Endothelial cell of umbilical vein (primary cell): ENCODE results near the gene EXOC7. TPM values are rescaled to one million over a fixed set of nuclear protein-coding genes. Genes with fewer than 3 reads are reported as not detected.
A peak's percentile ranks its signal among the peaks of the same experiment; 100 is the strongest.

Experiments used
- BruUV-seq: library from RNA; stranded (reverse); fragments of 400-500 nt; replicated peaks from 2 replicates; lab custom pipeline; 2021; lab: Mats Ljungman, UMichigan
- CTCF ChIA-PET: fragments of 300-600, 350-600 bp; sonication (Branson Sonifier 250); formaldehyde crosslinking; loops from one replicate; lab custom pipeline; 2021; ENCODE audit warnings: antibody characterized with exemption, inconsistent platforms; lab: Charles Lee
- POLR2A ChIA-PET: fragments of 300-600, 350-600 bp; sonication (Branson Sonifier 250); formaldehyde crosslinking; loops from one replicate; lab custom pipeline; 2021; ENCODE audit warnings: antibody characterized with exemption, inconsistent platforms; lab: Charles Lee
- DNase-seq: peaks from one replicate; pipeline ENCODE4 v3.0.0-alpha.2; 2011; ENCODE audit warnings: low read depth, low spot score
- FAIRE-seq: peaks from 2 replicates; lab custom pipeline; 2011; peaks lifted over from hg19 to GRCh38; lab: Jason Lieb, UNC
- H2AFZ ChIP-seq: 2 replicates; pipeline ENCODE4 v1.6.0; 2012; ENCODE audit warnings: low read depth, low read length, control low read depth, inconsistent platforms
- H3K27ac ChIP-seq: 2 replicates; pipeline ENCODE4 v1.5.1; 2011; ENCODE audit warnings: low read depth, mild to moderate bottlenecking, control low read depth, low read length, moderate library complexity; ENCODE audit not compliant: insufficient read depth
- H3K27me3 ChIP-seq, 2 experiments: 2 replicates each; pipeline versions ENCODE4 v1.6.0 to v1.6.1; 2011; ENCODE audit warnings: low read length in 2 of 2, mixed read lengths in 1 of 2; ENCODE audit not compliant: control insufficient read depth in 2 of 2, insufficient read depth in 2 of 2
- H3K36me3 ChIP-seq, 2 experiments: 2 replicates in 1 of 2; 3 replicates in 1 of 2; pipeline ENCODE4 v1.5.1; 2011; ENCODE audit warnings: low read length in 2 of 2, mild to moderate bottlenecking in 1 of 2, moderate library complexity in 1 of 2; ENCODE audit not compliant: control insufficient read depth in 2 of 2, insufficient read depth in 2 of 2; ENCODE audit errors: extremely low read depth in 1 of 2
- H3K4me1 ChIP-seq: 3 replicates; pipeline ENCODE4 v1.5.1; 2011; ENCODE audit warnings: mild to moderate bottlenecking, low read length; ENCODE audit not compliant: control insufficient read depth, insufficient read depth; ENCODE audit errors: extremely low read depth
- H3K4me2 ChIP-seq: 2 replicates; pipeline ENCODE4 v1.6.1; 2011; ENCODE audit warnings: low read length, control low read depth, mixed read lengths; ENCODE audit not compliant: insufficient read depth
- H3K4me3 ChIP-seq, 3 experiments: fragments of 200-600 bp in 1 of 3; sonication (generic), shearing (Covaris generic) in 1 of 3; replicated peaks in 1 of 3; 2 replicates each; pipeline ENCODE4 v1.5.1; 2011 to 2016; ENCODE audit warnings: control low read depth in 3 of 3, low read length in 3 of 3, mild to moderate bottlenecking in 2 of 3, inconsistent platforms in 1 of 3, low read depth in 1 of 3, moderate library complexity in 1 of 3; ENCODE audit not compliant: insufficient read depth in 1 of 3
- H3K79me2 ChIP-seq: 2 replicates; pipeline ENCODE4 v1.6.0; 2012; ENCODE audit warnings: low read length, inconsistent platforms; ENCODE audit not compliant: control insufficient read depth, insufficient read depth
- H3K9ac ChIP-seq: replicated peaks from 2 replicates; pipeline ENCODE3; 2011; ENCODE audit warnings: low read length, control low read depth; ENCODE audit not compliant: insufficient read depth; ENCODE audit errors: extremely low read depth
- H3K9me1 ChIP-seq: replicated peaks from 3 replicates; pipeline ENCODE4 v1.6.0; 2011; ENCODE audit warnings: mild to moderate bottlenecking, low read length; ENCODE audit not compliant: control insufficient read depth, insufficient read depth; ENCODE audit errors: extremely low read depth
- H3K9me3 ChIP-seq: replicated peaks from 2 replicates; pipeline ENCODE4 v1.5.1; 2012; ENCODE audit warnings: low read length, inconsistent platforms; ENCODE audit not compliant: control insufficient read depth, insufficient read depth
- H4K20me1 ChIP-seq: replicated peaks from 2 replicates; pipeline ENCODE3; 2011; ENCODE audit warnings: mild to moderate bottlenecking, low read length; ENCODE audit not compliant: control insufficient read depth, insufficient read depth; ENCODE audit errors: extremely low read depth
- EZH2 ChIP-seq: IDR thresholded peaks from 2 replicates; pipeline ENCODE4 v1.6.1; 2012; ENCODE audit warnings: borderline replicate concordance, low read depth, mild to moderate bottlenecking, moderate library complexity, low read length, inconsistent platforms; ENCODE audit not compliant: severe bottlenecking
- FOS ChIP-seq: IDR thresholded peaks from 2 replicates; pipeline ENCODE4 v1.6.1; 2011; ENCODE audit warnings: mild to moderate bottlenecking, low read length, moderate library complexity, borderline replicate concordance; ENCODE audit not compliant: insufficient read depth
- JUN ChIP-seq: IDR thresholded peaks from 2 replicates; pipeline ENCODE4 v1.6.1; 2011; ENCODE audit warnings: borderline replicate concordance, low read depth; ENCODE audit not compliant: insufficient read length, insufficient read depth
- MAX ChIP-seq: IDR thresholded peaks from 2 replicates; pipeline ENCODE4 v1.6.1; 2011; ENCODE audit not compliant: insufficient read depth, insufficient read length
- MYC ChIP-seq: IDR thresholded peaks from one replicate; pipeline ENCODE4 v1.6.1; 2011; ENCODE audit warnings: mild to moderate bottlenecking, low read depth, low read length
- POLR2AphosphoS5 ChIP-seq: IDR thresholded peaks from 2 replicates; pipeline ENCODE4 v1.6.1; 2012; ENCODE audit warnings: low read depth, mild to moderate bottlenecking, control low read depth, low read length, moderate library complexity; ENCODE audit not compliant: insufficient read depth
- dilution Hi-C: fragments of 300-500 bp; cut with MboI; formaldehyde crosslinking; loops from one replicate; pipeline ENCODE4 v1.15.0; 2019; ENCODE audit warnings: low sequenced_read_pairs; ENCODE audit not compliant: extremely low pct_ligation_motif_present
- intact Hi-C: fragments of 100-400 bp; cut with micrococcal nuclease; formaldehyde crosslinking; loops from one replicate; pipeline ENCODE4 v1.10.0; 2022
- polyA plus RNA-seq, 4 experiments: library from polyadenylated mRNA; depleted of rRNA in 3 of 4; stranded (reverse) in 3 of 4; unstranded in 1 of 4; fragments of >200 nt; gene quantifications; 2 replicates each; pipeline versions ENCODE4 v1.2.1 to v1.2.3, GENCODE V29; 2011 to 2012; ENCODE audit warnings: missing spikeins in 1 of 4
- total RNA-seq: library from RNA; stranded (reverse); gene quantifications from 2 replicates; pipeline ENCODE4 v1.2.3, GENCODE V29; 2021

EXOC7 gene
- total and polyA plus RNA-seq, 2 donors (not counting 3 experiments of a cell fraction or from before 2014, with no cell fraction given) = 91.5 to 137 TPM

GRCh38 chr17:76125391-76125675 lies 21.7 kb upstream of the EXOC7 start:
- intact Hi-C loops (no loop called here), dilution Hi-C loops (no loop called here)
- H2AFZ ChIP-seq = no peak overlapping the region
- TF ChIP-seq JUN (no peak), FOS (no peak), EZH2 (no peak), MYC (no peak), MAX (no peak), POLR2AphosphoS5 (no peak)
- H3K4me2 ChIP-seq = no peak overlapping the region
- no peak overlapping the region for H3K4me3 ChIP-seq
- no peak overlapping the region for H3K27ac ChIP-seq
- no peaks in the 10 kb centered on the region for H3K27me3 ChIP-seq
- BruUV-seq = no TSS peak
- DNase-seq (no peak), FAIRE-seq (peak; percentile 8)
- ChIA-PET CTCF (interaction anchor here (0.9 to 14.5 kb wide), 9 partner anchors 17 to 174 kb away, joined by 3 to 320 read pairs (median 5); partner anchors contain the start of gene FOXJ1), POLR2A (interaction anchor here (0.6 kb wide), 1 partner anchor 78 kb away, joined by 3 read pairs; no protein-coding TSS in a partner anchor)
- H3K79me2 ChIP-seq = no peaks in the 10 kb centered on the region
- H3K36me3 ChIP-seq = no peaks in the 10 kb centered on the region
- peaks cover 3% of the 10 kb centered on the region for H3K4me1 ChIP-seq
- H3K9me3 ChIP-seq = no peaks in the 10 kb centered on the region
- no peak overlapping the region for H3K9ac ChIP-seq
- no peaks in the 10 kb centered on the region for H3K9me1 ChIP-seq
- H4K20me1 ChIP-seq = no peaks in the 10 kb centered on the region
